GM19463 (cell line): ENCODE data around the gene ITGB1BP1.

ENCODE experiments used
- ATAC-seq: cut with Tn5 transposase; IDR thresholded peaks from one replicate; pipeline ENCODE4 v1.9.1; 2021; ENCODE audit warnings: mild to moderate bottlenecking, moderate library complexity; ENCODE audit not compliant: unreplicated experiment

Gene ITGB1BP1, protein sequence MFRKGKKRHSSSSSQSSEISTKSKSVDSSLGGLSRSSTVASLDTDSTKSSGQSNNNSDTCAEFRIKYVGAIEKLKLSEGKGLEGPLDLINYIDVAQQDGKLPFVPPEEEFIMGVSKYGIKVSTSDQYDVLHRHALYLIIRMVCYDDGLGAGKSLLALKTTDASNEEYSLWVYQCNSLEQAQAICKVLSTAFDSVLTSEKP

DNA sequence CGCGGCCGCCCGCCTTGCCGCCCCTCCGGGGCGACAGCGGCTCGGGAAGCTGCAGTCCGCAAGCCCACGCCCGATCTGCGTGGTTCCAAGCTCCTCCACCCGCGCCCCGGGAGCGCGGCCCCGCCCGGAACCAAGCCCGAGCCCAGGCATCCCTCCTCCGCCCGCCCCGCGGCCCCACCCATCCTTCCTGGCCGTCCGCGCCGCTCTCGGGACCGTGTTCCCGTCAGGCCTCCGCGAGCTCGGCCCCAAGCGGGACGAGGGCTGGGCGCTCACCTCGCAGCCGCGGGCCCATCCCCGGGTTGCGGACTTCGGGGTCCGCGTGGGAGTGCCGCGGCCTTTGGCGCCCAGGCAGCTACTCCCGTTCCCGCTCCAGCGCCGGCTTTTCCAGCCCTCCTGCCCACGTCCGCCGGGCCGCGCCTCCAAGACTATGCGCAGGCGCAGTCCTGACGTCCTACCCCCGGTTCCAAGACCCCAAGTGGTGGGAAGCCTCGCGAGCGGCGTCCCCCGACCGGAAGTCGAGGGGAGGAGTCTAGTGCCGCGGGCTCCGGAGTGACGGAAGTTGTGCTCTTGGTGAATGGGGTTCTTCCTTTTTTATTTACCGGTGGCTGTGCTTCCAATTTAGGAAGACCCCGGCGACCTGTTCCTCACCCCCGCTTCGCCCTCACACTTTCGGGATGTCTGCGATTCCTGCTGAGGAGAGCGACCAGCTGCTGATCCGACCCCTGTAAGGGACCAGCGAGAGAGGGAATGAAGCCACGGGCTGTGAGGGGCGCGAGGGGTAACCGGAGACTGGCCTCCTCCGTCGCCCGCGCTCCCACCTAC is at the start of gene ITGB1BP1, which contains the start of gene CPSF3:
Gene ITGB1BP1 (minus strand): TSS at position 429 of the 822 bp plus-strand sequence. CDS start 4,831 bp downstream, outside the sequence.
Gene CPSF3 (plus strand): TSS at position 555 of the 822 bp plus-strand sequence. CDS start 120 bp downstream, at position 675.
- ATAC-seq = peak; percentile 82

DNA sequence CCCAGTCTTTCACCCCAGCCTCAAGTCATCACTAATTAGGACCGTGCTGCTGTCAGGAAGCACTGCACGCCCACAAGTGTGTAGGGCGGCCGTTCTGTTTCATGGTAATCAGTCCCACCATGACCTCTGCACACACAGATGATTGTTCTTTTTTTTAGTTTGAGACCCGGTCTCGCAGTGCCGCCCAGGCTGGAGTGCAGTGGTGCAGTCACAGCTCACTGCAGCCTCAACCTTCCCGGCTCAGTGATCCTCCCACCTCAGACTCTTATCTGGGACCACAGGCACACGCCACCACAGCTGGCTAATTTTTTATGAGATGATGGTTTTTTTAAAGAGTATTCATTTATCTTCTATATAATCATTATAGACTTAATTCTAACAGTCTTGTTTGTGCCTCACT is 49.2 kb upstream of the ITGB1BP1 start:
- no peak for ATAC-seq

DNA sequence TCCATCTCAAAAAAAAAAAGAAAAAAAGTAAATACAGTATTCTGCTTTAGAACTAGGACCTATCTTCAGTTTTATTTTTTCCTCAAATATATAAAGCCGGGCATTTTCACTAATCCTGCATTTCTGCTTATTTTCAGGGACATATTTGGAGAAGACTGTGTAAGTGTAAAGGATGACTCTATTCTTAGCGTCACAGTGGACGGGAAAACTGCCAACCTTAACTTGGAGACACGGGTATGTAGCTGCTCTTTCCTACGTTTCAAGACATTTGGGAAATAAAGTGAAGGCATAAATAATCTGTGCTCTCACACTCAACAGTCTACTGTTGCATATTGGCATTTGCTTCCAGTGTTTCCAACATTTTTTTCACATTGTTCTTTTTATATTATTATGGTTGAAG is 47.9 kb upstream of the ITGB1BP1 start:
- ATAC-seq = no peak

DNA sequence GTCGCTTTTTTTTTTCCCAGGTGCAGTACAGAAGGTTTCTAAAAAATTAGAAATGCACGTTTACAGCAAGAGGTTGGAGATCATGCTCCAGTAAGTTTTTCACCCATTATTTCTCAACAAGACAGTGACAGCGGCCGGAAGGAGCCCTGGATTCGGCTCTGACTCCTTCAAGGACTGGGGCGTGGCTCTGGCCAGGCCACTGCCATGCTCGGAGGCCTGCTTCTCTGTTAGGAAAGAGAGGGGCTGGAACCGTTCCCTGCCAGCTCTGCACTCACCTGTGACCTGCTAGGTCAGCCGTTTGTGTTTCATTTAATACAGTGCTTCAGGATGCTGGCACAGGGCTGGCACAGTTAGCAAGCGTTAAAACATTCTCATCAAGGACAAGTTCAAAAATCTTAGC is 44.4 kb upstream of the ITGB1BP1 start:
- ATAC-seq = no peak

DNA sequence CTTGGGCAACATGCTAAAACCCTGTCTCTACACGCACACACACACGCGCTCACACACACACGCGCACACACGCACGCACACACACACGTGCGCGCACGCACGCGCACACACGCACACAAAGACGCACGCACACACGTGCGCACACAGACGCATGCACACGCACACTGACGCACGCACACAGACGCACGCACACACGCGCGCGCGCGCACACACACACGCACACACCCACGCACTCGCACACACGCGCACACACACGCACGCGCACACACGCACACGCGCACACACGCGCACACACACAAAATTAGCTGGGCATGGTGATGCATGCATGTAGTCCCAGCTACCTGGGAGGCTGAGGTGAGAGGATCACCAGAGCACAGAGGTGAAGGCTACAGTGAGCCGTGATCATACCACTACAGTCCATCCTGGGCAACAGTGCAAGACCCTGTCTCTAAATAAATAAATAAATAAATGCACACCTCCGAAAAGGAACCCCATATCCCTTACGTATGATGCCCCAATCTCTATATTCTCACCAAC is 42.9 kb upstream of the ITGB1BP1 start:
- no peak for ATAC-seq

DNA sequence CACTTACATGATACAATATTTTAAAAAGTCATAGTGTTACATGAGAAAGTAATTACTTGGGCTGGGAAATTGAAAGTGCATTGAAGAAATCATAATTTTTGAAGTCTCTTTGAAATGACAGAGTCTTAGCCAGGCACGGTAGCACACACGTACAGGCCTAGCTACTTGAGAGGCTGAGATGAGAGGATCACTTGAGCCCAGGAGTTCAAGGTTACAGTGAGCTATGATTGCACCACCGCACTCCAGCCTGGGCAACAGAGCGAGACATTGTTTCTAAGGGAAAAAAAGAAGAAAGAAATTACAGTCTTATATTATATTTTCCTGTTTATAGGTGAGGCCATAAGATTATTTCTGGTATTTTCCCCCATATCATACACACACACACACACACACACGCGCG is 41.8 kb upstream of the ITGB1BP1 start:
- no peak for ATAC-seq

DNA sequence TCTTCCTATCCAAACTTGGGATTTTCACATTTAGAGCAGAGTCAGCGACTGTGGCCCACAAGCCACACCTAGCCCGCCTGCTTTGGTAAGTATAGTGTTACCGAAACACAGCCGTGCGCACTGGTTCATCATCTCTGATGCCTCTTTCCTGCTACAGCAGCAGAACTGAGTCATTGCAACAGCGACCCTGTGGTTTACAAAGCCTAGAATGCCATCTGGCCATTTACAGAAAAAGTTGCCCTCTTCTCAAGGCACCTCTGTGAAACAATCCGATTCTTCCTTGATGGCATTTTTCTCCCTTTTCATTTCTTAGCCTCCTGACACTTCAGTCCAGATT is 40.3 kb upstream of the ITGB1BP1 start:
- no peak for ATAC-seq

DNA sequence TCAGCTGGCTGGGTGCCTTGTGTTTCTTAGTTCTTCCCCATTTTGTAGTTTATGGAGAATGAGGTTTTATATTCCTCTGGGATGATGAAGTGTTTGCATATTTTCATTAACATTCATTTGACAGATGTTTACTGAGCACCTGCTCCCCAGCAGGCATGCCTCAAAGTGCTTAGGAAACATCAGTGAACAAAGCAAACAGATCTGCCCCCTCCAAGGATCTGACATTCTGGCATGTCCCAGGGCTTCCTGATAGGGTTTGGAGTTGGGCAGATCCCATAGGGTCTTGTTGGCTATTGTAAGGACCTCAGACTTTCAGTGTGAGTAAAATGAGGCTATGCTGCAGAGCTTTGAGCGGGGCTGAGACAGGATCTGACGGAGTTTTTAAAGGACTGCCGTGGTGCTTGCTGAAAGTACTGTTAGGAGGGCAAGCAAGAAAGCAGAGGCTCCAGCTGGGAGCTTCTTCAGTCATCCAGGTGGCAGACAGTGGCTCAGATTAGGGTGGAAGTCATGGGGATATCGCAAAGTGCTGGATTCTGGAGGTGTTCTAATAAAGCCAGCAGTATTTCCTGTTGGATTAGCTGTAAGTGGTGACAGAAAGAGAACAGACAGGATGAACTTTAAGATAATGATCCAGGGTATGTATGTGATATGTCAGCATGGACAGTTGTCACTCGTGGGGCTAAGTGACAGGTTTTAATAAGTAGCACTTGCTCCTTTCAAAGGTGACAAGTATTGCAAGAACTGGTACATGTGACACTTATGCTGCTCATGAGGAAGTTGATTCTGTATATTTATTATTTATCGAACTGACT is 39.8 kb upstream of the ITGB1BP1 start:
- no peak for ATAC-seq

DNA sequence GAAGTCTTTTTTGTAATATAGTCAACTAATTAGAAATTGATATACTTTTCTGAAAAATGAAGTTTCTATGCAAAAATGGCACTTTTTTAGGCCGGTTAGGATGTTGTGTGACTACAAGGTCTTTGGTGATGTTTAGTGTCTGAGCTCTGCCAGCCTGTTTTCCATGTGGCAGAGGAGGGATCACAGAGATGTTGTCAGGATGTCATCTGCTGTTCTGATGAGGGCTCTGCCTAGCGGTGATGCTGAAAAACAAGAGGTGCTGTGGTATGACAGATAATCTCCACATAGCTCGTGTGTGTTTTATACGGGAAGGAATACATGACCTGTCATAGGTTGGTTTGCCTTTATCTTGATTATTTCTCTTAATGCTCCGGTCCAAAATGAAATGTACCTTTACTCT is 39.0 kb upstream of the ITGB1BP1 start:
- ATAC-seq = no peak

DNA sequence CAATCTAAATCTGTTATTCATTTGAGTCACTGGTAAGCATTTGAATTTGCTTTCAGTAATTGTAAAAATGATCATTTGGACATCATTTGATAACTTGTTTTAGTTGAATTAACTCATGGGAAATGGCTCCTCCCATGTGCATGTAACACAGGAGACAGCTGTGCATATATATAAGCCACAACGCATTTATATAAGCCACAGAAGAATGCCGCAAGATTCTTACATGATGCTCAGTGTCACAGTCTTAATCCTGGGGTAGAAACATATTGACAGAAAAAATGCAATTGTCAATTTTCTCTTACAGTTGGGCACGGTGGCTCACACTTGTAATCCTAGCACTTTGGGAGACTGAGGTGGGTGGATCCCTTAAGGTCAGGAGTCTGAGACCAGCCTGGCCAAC is 37.8 kb upstream of the ITGB1BP1 start:
- ATAC-seq = no peak

DNA sequence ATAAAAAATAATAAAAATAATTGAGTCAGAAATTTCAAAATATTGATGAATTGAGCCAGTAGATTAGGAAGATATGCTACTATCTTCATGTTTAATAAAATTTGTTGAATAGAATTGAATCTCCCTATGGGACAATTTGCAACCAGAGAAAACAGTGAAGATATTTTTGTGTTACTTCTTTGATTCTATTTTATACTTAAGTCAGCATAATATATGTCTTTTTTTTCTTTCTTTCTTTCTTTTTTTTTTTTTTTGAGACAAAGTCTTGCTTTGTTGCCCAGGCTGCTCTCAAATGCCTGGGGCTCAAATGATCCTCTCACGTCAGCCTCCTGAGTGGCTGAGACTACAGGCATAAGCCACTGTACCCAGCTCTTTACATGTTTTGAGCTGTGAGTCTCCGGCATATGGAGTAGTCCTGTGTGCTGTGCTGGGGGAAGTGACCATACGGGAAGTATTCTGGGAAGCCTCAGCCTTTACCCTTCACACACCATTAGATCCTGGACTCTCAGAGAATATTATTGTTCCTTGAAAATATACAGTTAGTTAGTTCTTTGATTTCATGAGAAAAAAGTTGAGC is 37.2 kb upstream of the ITGB1BP1 start:
- ATAC-seq = no peak

DNA sequence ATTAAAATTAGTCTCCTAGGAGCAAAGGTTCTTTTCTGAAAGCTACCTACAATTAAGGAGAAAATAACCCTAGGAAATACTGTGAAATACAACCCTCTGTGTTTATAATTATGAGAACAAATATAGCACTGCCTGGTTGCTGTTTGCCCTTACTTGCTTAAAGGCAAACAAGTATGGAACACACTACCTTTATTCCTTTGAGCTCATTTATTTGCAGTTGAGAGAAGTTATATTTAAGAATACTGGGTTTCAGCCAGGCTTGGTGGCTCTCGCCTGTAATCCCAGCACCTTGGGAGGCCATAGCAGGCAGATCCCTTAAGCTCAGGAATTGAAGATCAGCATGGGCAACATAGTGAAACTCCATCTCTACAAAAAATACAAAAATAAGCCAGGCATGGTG is 27.9 kb upstream of the ITGB1BP1 start:
- no peak for ATAC-seq

DNA sequence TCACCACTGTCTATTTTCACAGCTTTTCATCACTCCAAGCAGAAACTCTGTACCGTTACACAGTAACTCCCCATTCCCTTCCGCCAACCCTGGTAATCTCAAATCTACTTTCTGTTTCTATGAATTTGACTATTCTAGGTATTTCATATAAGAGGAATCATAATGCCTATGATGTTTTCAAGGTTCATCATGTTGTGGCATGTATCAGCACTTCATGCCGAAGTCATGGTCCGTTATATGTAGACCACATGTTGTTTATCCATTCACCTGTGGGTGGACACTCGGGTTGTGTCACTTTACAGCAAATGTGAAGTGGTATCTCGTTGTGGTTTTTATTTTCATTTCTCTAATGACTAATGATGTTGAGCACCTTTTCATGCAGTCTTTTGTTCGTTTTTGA is 21.8 kb upstream of the ITGB1BP1 start:
- no peak for ATAC-seq

DNA sequence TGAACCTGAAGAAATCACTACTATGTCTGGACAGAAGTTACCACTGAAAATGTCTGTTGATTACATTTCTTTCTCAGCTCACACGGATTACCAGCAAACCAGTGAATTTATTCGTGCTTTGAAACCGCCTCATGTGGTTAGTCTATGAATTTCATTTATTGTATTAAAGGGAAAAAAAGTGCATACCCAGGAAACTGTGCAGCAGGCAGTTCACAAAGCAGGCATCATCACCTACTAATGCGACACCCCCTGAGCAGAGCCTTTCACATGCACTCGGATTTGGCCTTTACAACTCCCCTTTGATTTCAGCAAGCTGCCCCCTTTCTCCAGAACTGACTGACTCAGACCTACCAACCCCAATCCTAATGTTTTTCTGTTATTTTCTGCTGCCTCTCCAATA is 20.2 kb upstream of the ITGB1BP1 start:
- no peak for ATAC-seq

DNA sequence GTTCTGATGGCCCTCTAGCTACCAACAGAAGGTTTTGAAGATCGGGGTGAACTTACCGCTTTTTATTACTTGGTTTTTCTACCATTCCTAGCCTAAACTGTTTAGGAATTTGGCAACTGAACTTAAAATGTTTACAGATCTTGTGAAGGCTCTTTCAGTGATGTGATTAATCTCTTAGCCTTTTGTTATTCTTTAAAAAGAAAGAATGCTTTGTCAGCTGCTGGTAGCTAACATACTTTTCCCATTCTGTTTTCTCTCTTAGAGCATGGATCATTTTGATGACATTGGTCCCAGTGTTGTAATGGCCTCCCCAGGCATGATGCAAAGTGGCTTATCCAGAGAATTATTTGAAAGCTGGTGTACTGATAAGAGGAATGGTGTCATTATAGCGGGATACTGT is 18.2 kb upstream of the ITGB1BP1 start:
- ATAC-seq = no peak

DNA sequence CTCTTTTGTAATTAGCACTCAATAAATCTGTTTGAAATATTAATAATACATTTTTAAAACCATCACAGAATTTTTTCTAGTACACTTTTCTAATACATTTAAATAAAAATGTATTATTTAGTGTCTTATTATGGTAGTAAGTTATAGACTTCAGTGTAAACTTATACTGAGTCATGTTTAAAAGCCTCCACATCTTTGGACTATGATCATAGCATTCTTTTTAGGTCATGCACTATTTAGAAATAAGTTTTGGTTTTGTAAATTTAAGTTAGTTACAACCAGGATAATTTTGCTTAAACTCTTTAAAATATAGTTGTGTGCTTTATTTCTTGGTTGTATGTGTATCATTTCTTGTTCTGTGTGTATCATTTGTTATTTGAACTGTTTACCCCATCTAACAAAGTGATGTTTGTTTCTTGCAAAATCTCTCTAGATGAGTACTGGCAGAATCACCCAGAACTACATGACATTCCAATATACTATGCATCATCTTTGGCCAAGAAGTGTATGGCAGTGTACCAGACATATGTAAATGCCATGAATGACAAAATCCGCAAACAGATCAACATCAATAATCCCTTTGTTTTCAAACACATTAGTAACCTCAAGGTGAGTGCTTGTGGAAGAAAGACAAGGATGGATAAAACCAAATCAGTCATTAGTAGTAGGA is 16.9 kb upstream of the ITGB1BP1 start:
- no peak for ATAC-seq

DNA sequence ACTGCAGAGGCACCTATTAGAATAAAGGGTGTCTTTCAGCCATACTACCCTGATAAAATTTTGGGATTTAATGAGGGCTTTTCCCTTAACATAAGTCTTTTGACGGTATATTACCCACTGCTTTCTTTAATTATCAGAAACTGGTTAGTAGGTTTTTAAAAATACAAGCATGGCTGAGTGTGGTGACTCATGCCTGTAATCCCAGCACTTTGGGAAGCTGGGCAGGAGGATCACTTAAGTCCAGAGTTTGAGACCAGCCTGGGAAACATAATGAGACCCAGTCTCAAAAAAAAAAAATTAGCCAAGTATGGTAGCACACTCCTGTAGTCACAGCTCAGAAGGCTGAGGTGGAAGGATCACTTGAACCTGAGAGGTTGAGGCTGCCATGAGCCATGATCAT is 16.2 kb upstream of the ITGB1BP1 start:
- no peak for ATAC-seq

DNA sequence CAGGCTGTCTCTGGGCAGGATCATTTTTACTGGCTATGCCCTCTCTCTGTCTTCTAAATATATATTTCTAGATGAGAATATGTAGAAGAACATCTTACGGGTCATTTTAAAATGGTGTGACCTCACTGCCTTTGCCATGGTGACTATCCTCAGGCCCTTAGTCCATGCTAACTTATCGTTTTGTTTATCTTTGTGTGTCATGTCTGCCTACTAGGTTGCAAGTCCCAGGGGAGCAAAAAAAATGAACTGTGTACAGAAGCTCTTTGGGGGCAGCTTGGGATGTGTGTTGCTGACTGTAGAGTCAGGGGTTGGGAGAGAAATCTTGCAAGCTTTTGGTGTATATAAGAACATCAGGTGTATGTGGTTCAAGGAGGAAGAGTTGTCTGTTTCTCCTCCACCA is 11.2 kb upstream of the ITGB1BP1 start:
- no peak for ATAC-seq

DNA sequence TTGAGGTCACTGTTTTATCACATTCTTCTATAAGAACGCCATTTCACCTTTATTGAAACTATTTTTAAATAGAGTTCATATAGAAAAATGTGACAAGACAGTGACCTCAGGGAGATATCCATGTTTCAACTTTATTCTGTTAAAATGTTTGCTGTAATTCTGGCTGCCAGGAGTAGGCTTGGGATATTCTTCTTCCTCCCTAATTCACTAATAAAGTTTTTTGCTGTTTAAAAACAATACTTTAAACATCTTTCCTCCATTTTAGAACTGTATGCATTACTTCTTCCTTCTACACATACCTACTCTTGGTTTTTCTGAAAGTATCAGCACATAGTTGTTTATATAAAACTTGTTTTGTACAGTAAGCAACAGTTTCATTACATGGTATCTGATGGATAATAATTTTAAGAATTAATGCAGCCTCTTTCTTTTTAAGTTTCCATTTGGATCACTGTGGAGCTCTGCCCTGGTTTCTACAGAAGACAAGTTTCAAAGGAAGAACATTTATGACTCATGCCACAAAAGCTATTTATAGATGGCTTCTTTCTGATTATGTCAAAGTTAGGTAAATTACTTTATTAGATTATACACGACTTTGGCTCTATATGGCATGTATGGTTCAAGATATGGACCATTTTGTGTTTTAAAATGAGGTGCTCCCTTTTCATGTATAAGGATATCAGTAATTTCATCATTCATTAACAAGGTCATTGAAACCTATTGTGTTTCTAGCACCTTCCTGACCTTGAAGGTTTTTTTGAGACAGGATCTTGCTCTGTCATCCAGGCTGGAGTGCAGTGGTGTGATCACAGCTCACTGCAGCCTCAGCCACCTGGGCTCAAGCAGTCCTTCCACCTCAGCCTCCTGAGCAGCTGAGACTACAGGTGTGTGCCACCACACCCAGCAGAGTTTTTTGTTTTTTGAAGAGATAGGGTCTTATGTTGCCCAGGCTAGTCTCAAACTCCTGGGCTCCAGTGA is 7.3 kb upstream of the ITGB1BP1 start:
- ATAC-seq = no peak
